ENCODE results near the gene FGF21. TPM values are rescaled to one million over a fixed set of nuclear protein-coding genes. Genes with fewer than 3 reads are reported as not detected.
A peak's percentile ranks its signal among the peaks of the same experiment; 100 is the strongest.

FGF21 gene
- total RNA-seq, 1 donor from 2014 or later, result not detected

DNA sequence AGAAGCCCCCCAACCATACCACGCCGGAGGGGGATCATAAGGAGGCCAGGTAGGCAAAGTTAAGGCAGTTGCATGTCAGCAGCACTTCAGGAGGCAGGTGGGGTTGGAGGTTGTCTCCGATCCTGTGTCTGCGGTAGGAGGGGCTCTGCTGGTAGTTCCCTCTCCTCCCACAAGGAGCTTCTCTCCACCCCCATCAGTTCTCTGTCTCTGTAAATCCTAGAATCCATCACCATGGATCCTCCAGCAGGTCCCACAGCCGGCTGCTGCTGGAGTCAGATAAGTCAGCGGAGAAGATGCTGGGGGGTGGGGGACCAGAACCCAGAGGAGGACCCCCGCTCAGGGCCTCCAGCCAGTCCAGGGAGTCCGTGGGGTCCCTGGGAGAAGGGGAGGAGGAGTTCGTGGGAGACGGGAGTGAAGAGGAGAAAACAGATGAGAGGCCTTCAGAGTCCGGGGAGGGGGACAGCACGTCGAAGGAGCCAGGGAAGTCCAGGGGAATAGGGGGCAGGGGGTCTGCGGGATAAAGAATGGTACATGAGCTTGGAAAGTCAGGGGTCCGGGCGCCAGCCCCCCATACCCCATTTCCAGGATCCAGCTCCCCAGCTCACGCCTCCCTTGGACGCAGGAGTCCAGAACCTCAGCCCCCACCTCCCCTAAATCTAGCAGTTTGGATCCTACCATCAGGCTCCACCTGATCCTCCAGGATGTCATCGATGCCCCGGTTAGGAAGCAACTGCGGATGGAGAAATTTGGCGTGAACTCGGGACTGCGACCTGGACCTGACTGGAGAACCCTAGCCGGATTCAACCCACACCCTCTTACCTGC is 42.1 kb upstream of the FGF21 start:
- FAIRE-seq (no peak), DNase-seq (ENCODE audit: low read depth) (no peak)
- peak overlapping the region; percentile 87 for H3K4me2 ChIP-seq (ENCODE audit: low read length)
- peaks cover 10% of the 10 kb centered on the region for H3K36me3 Mint-ChIP-seq (ENCODE audit: low read depth, unreplicated experiment)
- H3K27ac Mint-ChIP-seq (ENCODE audit: unreplicated experiment), result no peak overlapping the region
- no peaks in the 10 kb centered on the region for H3K9me3 Mint-ChIP-seq (ENCODE audit: unreplicated experiment)
- H4K20me1 ChIP-seq (ENCODE audit: insufficient read depth, low read length), result no peaks in the 10 kb centered on the region
- H3K4me3 Mint-ChIP-seq (ENCODE audit: unreplicated experiment), result peak overlapping the region; percentile 90
- no peaks in the 10 kb centered on the region for H3K9me3 ChIP-seq (ENCODE audit: insufficient read depth, low read depth, low read length)
- peak overlapping the region; percentile 71 for H2AFZ ChIP-seq (ENCODE audit: low read depth, low read length)
- H3K9ac ChIP-seq (ENCODE audit: low read length), result peak overlapping the region; percentile 70
- no peaks in the 10 kb centered on the region for H3K36me3 ChIP-seq (ENCODE audit: insufficient read depth, low read length)
- peaks cover 3% of the 10 kb centered on the region for H3K4me1 Mint-ChIP-seq (ENCODE audit: low read depth, unreplicated experiment)
- no peak overlapping the region for H3K27ac ChIP-seq (ENCODE audit: low read depth, low read length)
- no peaks in the 10 kb centered on the region for H3K79me2 ChIP-seq (ENCODE audit: insufficient read depth, low read length)
- H3K4me1 ChIP-seq (ENCODE audit: insufficient read depth, low read length), result peaks cover 24% of the 10 kb centered on the region
- peak overlapping the region; percentile 71 for H3K4me3 ChIP-seq (ENCODE audit: insufficient read depth, low read depth, low read length)
- no peaks in the 10 kb centered on the region for H3K27me3 Mint-ChIP-seq (ENCODE audit: low read depth, unreplicated experiment)
- TF ChIP-seq, protein P1, sequence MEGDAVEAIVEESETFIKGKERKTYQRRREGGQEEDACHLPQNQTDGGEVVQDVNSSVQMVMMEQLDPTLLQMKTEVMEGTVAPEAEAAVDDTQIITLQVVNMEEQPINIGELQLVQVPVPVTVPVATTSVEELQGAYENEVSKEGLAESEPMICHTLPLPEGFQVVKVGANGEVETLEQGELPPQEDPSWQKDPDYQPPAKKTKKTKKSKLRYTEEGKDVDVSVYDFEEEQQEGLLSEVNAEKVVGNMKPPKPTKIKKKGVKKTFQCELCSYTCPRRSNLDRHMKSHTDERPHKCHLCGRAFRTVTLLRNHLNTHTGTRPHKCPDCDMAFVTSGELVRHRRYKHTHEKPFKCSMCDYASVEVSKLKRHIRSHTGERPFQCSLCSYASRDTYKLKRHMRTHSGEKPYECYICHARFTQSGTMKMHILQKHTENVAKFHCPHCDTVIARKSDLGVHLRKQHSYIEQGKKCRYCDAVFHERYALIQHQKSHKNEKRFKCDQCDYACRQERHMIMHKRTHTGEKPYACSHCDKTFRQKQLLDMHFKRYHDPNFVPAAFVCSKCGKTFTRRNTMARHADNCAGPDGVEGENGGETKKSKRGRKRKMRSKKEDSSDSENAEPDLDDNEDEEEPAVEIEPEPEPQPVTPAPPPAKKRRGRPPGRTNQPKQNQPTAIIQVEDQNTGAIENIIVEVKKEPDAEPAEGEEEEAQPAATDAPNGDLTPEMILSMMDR (IDR thresholded peaks at IDR 0.05; ENCODE audit: insufficient read depth, low read depth, low read length), result no peak
- no peak for TF ChIP-seq EZH2 (IDR thresholded peaks at IDR 0.05; ENCODE audit: insufficient read depth, low read length)
- H3K27me3 ChIP-seq (ENCODE audit: insufficient read depth, low read length), result no peaks in the 10 kb centered on the region

DNA sequence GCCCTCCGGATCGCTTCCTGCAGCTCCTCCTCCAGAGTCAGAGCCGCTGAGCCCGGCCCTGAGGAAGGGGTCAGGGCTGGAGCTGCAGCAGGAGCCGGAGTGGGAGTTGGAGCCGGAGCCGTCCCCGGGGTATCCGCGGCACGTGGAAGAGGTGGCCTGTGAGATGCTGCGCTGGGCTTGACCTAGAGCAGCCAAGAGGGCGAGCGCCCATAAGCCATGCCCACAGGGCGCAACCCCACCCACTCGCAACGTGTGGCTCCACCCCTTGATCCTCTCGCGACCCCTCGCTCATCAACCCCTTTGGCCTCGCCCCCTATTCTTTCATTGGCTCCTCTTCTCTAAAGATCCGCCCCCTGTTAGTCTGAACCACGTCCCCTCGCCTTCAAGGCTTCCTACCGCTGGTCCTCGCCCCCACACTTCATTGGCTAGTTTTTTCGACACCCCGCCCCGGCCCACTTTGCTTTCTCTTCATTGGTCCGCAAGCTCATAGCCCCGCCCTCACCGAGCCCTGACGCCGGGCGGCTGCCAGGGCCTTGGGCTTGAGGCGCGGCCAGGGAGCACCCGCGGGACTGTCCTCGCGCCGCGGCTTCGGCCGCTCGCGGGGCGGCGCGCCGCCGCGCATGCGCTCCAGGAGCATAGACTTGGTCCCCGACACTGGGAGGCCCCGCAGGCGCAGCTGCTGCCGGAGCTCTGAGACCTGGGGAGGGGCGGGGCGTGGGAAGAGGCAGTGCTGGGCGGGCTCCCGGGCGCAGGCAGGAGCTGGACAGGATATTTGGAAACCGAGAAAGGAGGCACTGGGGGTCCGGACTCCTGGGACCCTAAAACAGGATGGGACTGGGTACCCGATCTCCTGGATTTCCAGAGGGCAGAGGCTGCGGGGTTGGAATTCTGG is 41.2 kb upstream of the FGF21 start:
- H3K27ac ChIP-seq (ENCODE audit: low read depth, low read length), result peak overlapping the region; percentile 56
- Mint-ChIP-seq H3K4me3 (ENCODE audit: unreplicated experiment) (peak overlapping the region; percentile 90), H3K9me3 (ENCODE audit: unreplicated experiment) (no peaks in the 10 kb centered on the region), H3K27ac (ENCODE audit: unreplicated experiment) (peak overlapping the region; percentile 77), H3K27me3 (ENCODE audit: low read depth, unreplicated experiment) (no peaks in the 10 kb centered on the region), H3K36me3 (ENCODE audit: low read depth, unreplicated experiment) (peaks cover 10% of the 10 kb centered on the region), H3K4me1 (ENCODE audit: low read depth, unreplicated experiment) (peaks cover 3% of the 10 kb centered on the region)
- H3K9ac ChIP-seq (ENCODE audit: low read length), result peak overlapping the region; percentile 86
- TF ChIP-seq EZH2 (IDR thresholded peaks at IDR 0.05; ENCODE audit: insufficient read depth, low read length), result no peak
- TF ChIP-seq, protein P1 (IDR thresholded peaks at IDR 0.05; ENCODE audit: insufficient read depth, low read depth, low read length), result no peak
- H3K27me3 ChIP-seq (ENCODE audit: insufficient read depth, low read length), result no peaks in the 10 kb centered on the region
- peak overlapping the region; percentile 77 for H2AFZ ChIP-seq (ENCODE audit: low read depth, low read length)
- no peak for FAIRE-seq
- no peaks in the 10 kb centered on the region for H3K79me2 ChIP-seq (ENCODE audit: insufficient read depth, low read length)
- H3K9me3 ChIP-seq (ENCODE audit: insufficient read depth, low read depth, low read length), result no peaks in the 10 kb centered on the region
- H3K4me3 ChIP-seq (ENCODE audit: insufficient read depth, low read depth, low read length), result peak overlapping the region; percentile 71
- DNase-seq (ENCODE audit: low read depth), result peak; percentile 97
- H3K4me2 ChIP-seq (ENCODE audit: low read length), result peak overlapping the region; percentile 94
- no peaks in the 10 kb centered on the region for H4K20me1 ChIP-seq (ENCODE audit: insufficient read depth, low read length)
- no peaks in the 10 kb centered on the region for H3K36me3 ChIP-seq (ENCODE audit: insufficient read depth, low read length)
- peaks cover 24% of the 10 kb centered on the region for H3K4me1 ChIP-seq (ENCODE audit: insufficient read depth, low read length)

Measured in astrocyte (in vitro differentiated cells and primary cell).